ENCODE data around the gene SMLR1.
A peak's percentile ranks its signal among the peaks of the same experiment; 100 is the strongest.

SMLR1 gene

GRCh38 chr6:130827247-130828149, at the start of gene SMLR1:
Gene SMLR1, plus strand, starts transcription at chr6:130827406. Its CDS starts 8 bp downstream, at chr6:130827414.
- Histone ChIP-seq H3K27ac (ENCODE audit: low read depth, low read length) (no peak within 1 kb of the TSS), H3K9me3 (ENCODE audit: control insufficient read depth in 5 of 5, low read length in 5 of 5) (no peaks in the 10 kb centered on the region), H3K4me1 (ENCODE audit: control insufficient read depth in 5 of 5, insufficient read depth in 5 of 5, low read length in 5 of 5) (peaks cover 0 to 4% (median 0%) of the 10 kb centered on the region in 5 donors), H3K4me3 (ENCODE audit: low read depth in 1 of 5, low read length in 5 of 5) (no peak within 1 kb of the TSS), H3K9ac (ENCODE audit: low read length in 5 of 5) (no peak within 1 kb of the TSS), H3K27me3 (ENCODE audit: control insufficient read depth in 5 of 5, insufficient read depth in 4 of 5, low read length in 5 of 5) (no peaks in the 10 kb centered on the region), H3K36me3 (ENCODE audit: control insufficient read depth in 5 of 5, insufficient read depth in 5 of 5, low read length in 5 of 5) (peaks cover 0 to 2% (median 0%) of the 10 kb centered on the region in 5 donors)

GRCh38 chr6:130778946-130779657, 48.1 kb upstream of the SMLR1 start:
- Histone ChIP-seq H3K9ac (ENCODE audit: low read length in 5 of 5) (no peak overlapping the region), H3K4me3 (ENCODE audit: low read depth in 1 of 5, low read length in 5 of 5) (peak overlapping the region in 3 of 5 donors; percentile 16 to 54 (median 38)), H3K27ac (ENCODE audit: low read depth, low read length) (peak overlapping the region; percentile 39), H3K4me1 (ENCODE audit: control insufficient read depth in 5 of 5, insufficient read depth in 5 of 5, low read length in 5 of 5) (peaks cover 5 to 19% (median 13%) of the 10 kb centered on the region in 5 donors), H3K36me3 (ENCODE audit: control insufficient read depth in 5 of 5, insufficient read depth in 5 of 5, low read length in 5 of 5) (no peaks in the 10 kb centered on the region), H3K27me3 (ENCODE audit: control insufficient read depth in 5 of 5, insufficient read depth in 4 of 5, low read length in 5 of 5) (no peaks in the 10 kb centered on the region), H3K9me3 (ENCODE audit: control insufficient read depth in 5 of 5, low read length in 5 of 5) (no peaks in the 10 kb centered on the region)

GRCh38 chr6:130779658-130780033, 47.6 kb upstream of the SMLR1 start:
- Histone ChIP-seq H3K9me3 (ENCODE audit: control insufficient read depth in 5 of 5, low read length in 5 of 5) (no peaks in the 10 kb centered on the region), H3K4me1 (ENCODE audit: control insufficient read depth in 5 of 5, insufficient read depth in 5 of 5, low read length in 5 of 5) (peaks cover 5 to 19% (median 13%) of the 10 kb centered on the region in 5 donors), H3K36me3 (ENCODE audit: control insufficient read depth in 5 of 5, insufficient read depth in 5 of 5, low read length in 5 of 5) (no peaks in the 10 kb centered on the region), H3K27me3 (ENCODE audit: control insufficient read depth in 5 of 5, insufficient read depth in 4 of 5, low read length in 5 of 5) (no peaks in the 10 kb centered on the region), H3K4me3 (ENCODE audit: low read depth in 1 of 5, low read length in 5 of 5) (peak overlapping the region in 3 of 5 donors; percentile 16 to 54 (median 38)), H3K27ac (ENCODE audit: low read depth, low read length) (peak overlapping the region; percentile 39), H3K9ac (ENCODE audit: low read length in 5 of 5) (no peak overlapping the region)

- Histone ChIP-seq H3K9me3 (ENCODE audit: control insufficient read depth in 5 of 5, low read length in 5 of 5) (no peaks in the 10 kb centered on the region), H3K4me1 (ENCODE audit: control insufficient read depth in 5 of 5, insufficient read depth in 5 of 5, low read length in 5 of 5) (peaks cover 5 to 19% (median 13%) of the 10 kb centered on the region in 5 donors), H3K27me3 (ENCODE audit: control insufficient read depth in 5 of 5, insufficient read depth in 4 of 5, low read length in 5 of 5) (no peaks in the 10 kb centered on the region), H3K9ac (ENCODE audit: low read length in 5 of 5) (no peak overlapping the region), H3K27ac (ENCODE audit: low read depth, low read length) (no peak overlapping the region), H3K4me3 (ENCODE audit: low read depth in 1 of 5, low read length in 5 of 5) (no peak overlapping the region), H3K36me3 (ENCODE audit: control insufficient read depth in 5 of 5, insufficient read depth in 5 of 5, low read length in 5 of 5) (no peaks in the 10 kb centered on the region)
These were observed 47.1 kb upstream of the SMLR1 start for GRCh38 chr6:130780122-130780521.

GRCh38 chr6:130781557-130781956, 45.6 kb upstream of the SMLR1 start:
- no peaks in the 10 kb centered on the region for H3K9me3 ChIP-seq (ENCODE audit: control insufficient read depth in 5 of 5, low read length in 5 of 5)
- H3K4me1 ChIP-seq (ENCODE audit: control insufficient read depth in 5 of 5, insufficient read depth in 5 of 5, low read length in 5 of 5) = peaks cover 5 to 19% (median 13%) of the 10 kb centered on the region in 5 donors
- H3K27ac ChIP-seq (ENCODE audit: low read depth, low read length) = no peak overlapping the region
- H3K36me3 ChIP-seq (ENCODE audit: control insufficient read depth in 5 of 5, insufficient read depth in 5 of 5, low read length in 5 of 5) = no peaks in the 10 kb centered on the region
- no peaks in the 10 kb centered on the region for H3K27me3 ChIP-seq (ENCODE audit: control insufficient read depth in 5 of 5, insufficient read depth in 4 of 5, low read length in 5 of 5)
- no peak overlapping the region for H3K4me3 ChIP-seq (ENCODE audit: low read depth in 1 of 5, low read length in 5 of 5)
- H3K9ac ChIP-seq (ENCODE audit: low read length in 5 of 5) = no peak overlapping the region

- Histone ChIP-seq H3K4me3 (ENCODE audit: low read depth in 1 of 5, low read length in 5 of 5) (no peak overlapping the region), H3K36me3 (ENCODE audit: control insufficient read depth in 5 of 5, insufficient read depth in 5 of 5, low read length in 5 of 5) (no peaks in the 10 kb centered on the region), H3K9ac (ENCODE audit: low read length in 5 of 5) (no peak overlapping the region), H3K27me3 (ENCODE audit: control insufficient read depth in 5 of 5, insufficient read depth in 4 of 5, low read length in 5 of 5) (no peaks in the 10 kb centered on the region), H3K4me1 (ENCODE audit: control insufficient read depth in 5 of 5, insufficient read depth in 5 of 5, low read length in 5 of 5) (peaks cover 5 to 19% (median 11%) of the 10 kb centered on the region in 5 donors), H3K27ac (ENCODE audit: low read depth, low read length) (no peak overlapping the region), H3K9me3 (ENCODE audit: control insufficient read depth in 5 of 5, low read length in 5 of 5) (no peaks in the 10 kb centered on the region)
These were observed 43.6 kb upstream of the SMLR1 start for GRCh38 chr6:130783416-130784107.

- H3K27me3 ChIP-seq (ENCODE audit: control insufficient read depth in 5 of 5, insufficient read depth in 4 of 5, low read length in 5 of 5) = no peaks in the 10 kb centered on the region
- H3K9ac ChIP-seq (ENCODE audit: low read length in 5 of 5) = no peak overlapping the region
- H3K4me1 ChIP-seq (ENCODE audit: control insufficient read depth in 5 of 5, insufficient read depth in 5 of 5, low read length in 5 of 5) = peaks cover 0 to 5% (median 0%) of the 10 kb centered on the region in 5 donors
- no peaks in the 10 kb centered on the region for H3K9me3 ChIP-seq (ENCODE audit: control insufficient read depth in 5 of 5, low read length in 5 of 5)
- no peaks in the 10 kb centered on the region for H3K36me3 ChIP-seq (ENCODE audit: control insufficient read depth in 5 of 5, insufficient read depth in 5 of 5, low read length in 5 of 5)
- H3K27ac ChIP-seq (ENCODE audit: low read depth, low read length) = no peak overlapping the region
- H3K4me3 ChIP-seq (ENCODE audit: low read depth in 1 of 5, low read length in 5 of 5) = no peak overlapping the region
These were observed 39.3 kb upstream of the SMLR1 start for GRCh38 chr6:130787726-130788500.

- Histone ChIP-seq H3K9me3 (ENCODE audit: control insufficient read depth in 5 of 5, low read length in 5 of 5) (no peaks in the 10 kb centered on the region), H3K4me1 (ENCODE audit: control insufficient read depth in 5 of 5, insufficient read depth in 5 of 5, low read length in 5 of 5) (no peaks in the 10 kb centered on the region), H3K9ac (ENCODE audit: low read length in 5 of 5) (no peak overlapping the region), H3K36me3 (ENCODE audit: control insufficient read depth in 5 of 5, insufficient read depth in 5 of 5, low read length in 5 of 5) (no peaks in the 10 kb centered on the region), H3K27ac (ENCODE audit: low read depth, low read length) (no peak overlapping the region), H3K27me3 (ENCODE audit: control insufficient read depth in 5 of 5, insufficient read depth in 4 of 5, low read length in 5 of 5) (no peaks in the 10 kb centered on the region), H3K4me3 (ENCODE audit: low read depth in 1 of 5, low read length in 5 of 5) (no peak overlapping the region)
These were observed 38.3 kb upstream of the SMLR1 start for GRCh38 chr6:130788954-130789353.

- peaks cover 0 to 17% (median 7%) of the 10 kb centered on the region in 5 donors for H3K4me1 ChIP-seq (ENCODE audit: control insufficient read depth in 5 of 5, insufficient read depth in 5 of 5, low read length in 5 of 5)
- H3K9me3 ChIP-seq (ENCODE audit: control insufficient read depth in 5 of 5, low read length in 5 of 5) = no peaks in the 10 kb centered on the region
- no peak overlapping the region for H3K27ac ChIP-seq (ENCODE audit: low read depth, low read length)
- no peak overlapping the region for H3K9ac ChIP-seq (ENCODE audit: low read length in 5 of 5)
- no peaks in the 10 kb centered on the region for H3K36me3 ChIP-seq (ENCODE audit: control insufficient read depth in 5 of 5, insufficient read depth in 5 of 5, low read length in 5 of 5)
- no peaks in the 10 kb centered on the region for H3K27me3 ChIP-seq (ENCODE audit: control insufficient read depth in 5 of 5, insufficient read depth in 4 of 5, low read length in 5 of 5)
- no peak overlapping the region for H3K4me3 ChIP-seq (ENCODE audit: low read depth in 1 of 5, low read length in 5 of 5)
These were observed 33.1 kb upstream of the SMLR1 start for GRCh38 chr6:130794010-130794697.
